Cardiac muscle cell (in vitro differentiated cells and primary cell): Measurements from ENCODE around the gene ZNF587B. TPM values are rescaled to one million over a fixed set of nuclear protein-coding genes. Genes with fewer than 3 reads are reported as not detected.
A peak's percentile ranks its signal among the peaks of the same experiment; 100 is the strongest.
"Not testable (repeated sequence)": the region's sequence is repeated elsewhere in the genome, so short reads cannot be mapped to it uniquely, and the experiment has no call there.

Experiments used
- DNase-seq, 2 donors: peaks; one replicate each; pipeline versions ENCODE4 v3.0.0 to v3.0.0-alpha.2; 2010 to 2017; ENCODE audit warnings: low read depth in 1 of 2, low spot score in 1 of 2
- H3K27ac ChIP-seq: fragments of 200-600 bp; sonication (generic); 2 replicates; pipeline ENCODE4 v1.5.1; 2016
- H3K27me3 ChIP-seq: fragments of 200-600 bp; sonication (generic); 2 replicates; pipeline ENCODE4 v1.6.0; 2016; ENCODE audit warnings: control low read depth
- H3K36me3 ChIP-seq: fragments of 200-600 bp; sonication (generic); 2 replicates; pipeline ENCODE4 v1.5.1; 2016; ENCODE audit warnings: control low read depth
- H3K4me1 ChIP-seq: fragments of 200-600 bp; sonication (generic); 2 replicates; pipeline ENCODE4 v1.8.1; 2017; ENCODE audit warnings: low read depth, mild to moderate bottlenecking, mixed run types
- H3K4me3 ChIP-seq: fragments of 200-600 bp; sonication (generic); 2 replicates; pipeline ENCODE4 v1.5.1; 2016; ENCODE audit warnings: mild to moderate bottlenecking
- H3K9me3 ChIP-seq: fragments of 200-600 bp; sonication (generic); 2 replicates; pipeline ENCODE4 v1.5.1; 2017; ENCODE audit warnings: low read depth, mild to moderate bottlenecking, control low read depth
- polyA plus RNA-seq: library from polyadenylated mRNA; unstranded; fragments of >200 nt; fragmentation: Nextera tagmentation; extraction: Ambion mirVana; gene quantifications from 2 replicates; pipeline ENCODE4 v1.2.1, GENCODE V29; 2016
- total RNA-seq: library from RNA; depleted of rRNA; stranded (reverse); fragments of >200 nt; gene quantifications from 2 replicates; pipeline ENCODE4 v1.2.3, GENCODE V29; 2016
- TF ChIP-seq, protein P1 (sequence below): IDR thresholded peaks from 2 replicates; pipeline ENCODE4 v1.5.1; 2012; ENCODE audit warnings: low read depth, mild to moderate bottlenecking, low read length

ZNF587B gene
- total and polyA plus RNA-seq, 2 experiments from 2014 or later, result 2.8 to 12.9 TPM

DNA sequence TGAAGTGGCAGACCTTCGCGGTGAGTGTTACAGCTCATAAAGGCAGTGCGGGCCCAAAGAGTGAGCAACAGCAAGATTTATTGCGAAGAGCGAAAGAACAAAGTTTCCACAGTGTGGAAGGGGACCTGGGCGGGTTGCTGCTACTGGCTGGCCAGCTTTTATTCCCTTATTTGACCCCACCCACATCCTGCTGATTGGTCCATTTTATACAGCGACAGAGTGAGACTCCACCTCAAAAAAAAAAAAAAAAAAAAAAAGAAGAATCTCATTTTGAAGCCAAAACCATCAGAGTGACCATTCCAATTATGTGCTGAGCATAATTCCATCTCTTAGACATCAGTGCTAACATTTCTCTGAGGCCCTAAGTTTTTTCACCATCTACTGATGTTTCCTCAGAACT, 13.4 kb upstream of the ZNF587B start:
- H3K27ac ChIP-seq, result no peak overlapping the region
- DNase-seq, result no peak
- no peaks in the 10 kb centered on the region for H3K27me3 ChIP-seq
- H3K36me3 ChIP-seq, result no peaks in the 10 kb centered on the region
- TF ChIP-seq, protein P1, sequence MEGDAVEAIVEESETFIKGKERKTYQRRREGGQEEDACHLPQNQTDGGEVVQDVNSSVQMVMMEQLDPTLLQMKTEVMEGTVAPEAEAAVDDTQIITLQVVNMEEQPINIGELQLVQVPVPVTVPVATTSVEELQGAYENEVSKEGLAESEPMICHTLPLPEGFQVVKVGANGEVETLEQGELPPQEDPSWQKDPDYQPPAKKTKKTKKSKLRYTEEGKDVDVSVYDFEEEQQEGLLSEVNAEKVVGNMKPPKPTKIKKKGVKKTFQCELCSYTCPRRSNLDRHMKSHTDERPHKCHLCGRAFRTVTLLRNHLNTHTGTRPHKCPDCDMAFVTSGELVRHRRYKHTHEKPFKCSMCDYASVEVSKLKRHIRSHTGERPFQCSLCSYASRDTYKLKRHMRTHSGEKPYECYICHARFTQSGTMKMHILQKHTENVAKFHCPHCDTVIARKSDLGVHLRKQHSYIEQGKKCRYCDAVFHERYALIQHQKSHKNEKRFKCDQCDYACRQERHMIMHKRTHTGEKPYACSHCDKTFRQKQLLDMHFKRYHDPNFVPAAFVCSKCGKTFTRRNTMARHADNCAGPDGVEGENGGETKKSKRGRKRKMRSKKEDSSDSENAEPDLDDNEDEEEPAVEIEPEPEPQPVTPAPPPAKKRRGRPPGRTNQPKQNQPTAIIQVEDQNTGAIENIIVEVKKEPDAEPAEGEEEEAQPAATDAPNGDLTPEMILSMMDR, result no peak
- H3K4me1 ChIP-seq, result peaks cover 7% of the 10 kb centered on the region
- no peak overlapping the region for H3K4me3 ChIP-seq
- H3K9me3 ChIP-seq, result no peaks in the 10 kb centered on the region

DNA sequence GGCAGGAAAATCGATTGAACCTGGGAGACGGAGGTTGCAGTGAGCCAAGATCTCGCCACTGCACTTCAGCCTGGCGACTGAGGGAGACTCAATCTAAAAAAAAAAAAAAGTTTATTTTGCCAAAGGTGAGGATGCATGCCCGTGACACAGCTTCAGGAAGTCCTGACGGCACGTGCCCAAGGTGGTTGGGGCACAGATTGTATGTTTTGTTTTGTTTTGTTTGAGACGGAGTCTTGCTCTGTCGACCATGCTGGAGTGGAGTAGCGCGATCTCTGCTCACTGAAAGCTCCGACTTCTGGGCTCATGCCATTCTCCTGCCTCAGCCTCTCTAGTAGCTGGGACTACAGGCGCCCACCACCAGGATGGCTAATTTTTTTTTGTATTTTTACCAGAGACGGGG, 12.1 kb upstream of the ZNF587B start:
- DNase-seq, result no peak
- Histone ChIP-seq H3K27ac (peak overlapping the region; percentile 93), H3K4me1 (peaks cover 7% of the 10 kb centered on the region), H3K36me3 (no peaks in the 10 kb centered on the region), H3K27me3 (no peaks in the 10 kb centered on the region), H3K4me3 (no peak overlapping the region), H3K9me3 (no peaks in the 10 kb centered on the region)
- TF ChIP-seq, protein P1, result no peak

DNA sequence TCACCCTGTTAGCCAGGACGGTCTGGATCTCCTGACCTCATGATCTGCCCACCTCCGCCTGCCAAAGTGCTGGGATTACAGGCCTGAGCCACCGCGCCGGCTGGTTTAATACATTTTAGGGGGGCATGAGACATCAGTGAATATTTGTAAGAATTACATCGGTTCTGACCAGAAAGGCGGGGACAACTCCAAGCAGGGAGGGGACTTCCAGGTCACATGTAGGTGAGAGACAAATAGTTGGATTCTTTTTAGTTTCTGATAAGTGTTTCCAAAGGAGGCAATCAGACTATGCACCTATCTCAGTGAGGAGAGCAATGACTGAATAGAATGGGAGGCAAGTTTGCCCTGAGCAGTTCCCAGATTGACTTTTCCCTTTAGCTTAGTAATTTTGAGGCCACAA, 11.7 kb upstream of the ZNF587B start:
- Histone ChIP-seq H3K27ac (peak overlapping the region; percentile 93), H3K9me3 (no peaks in the 10 kb centered on the region), H3K4me3 (no peak overlapping the region), H3K27me3 (no peaks in the 10 kb centered on the region), H3K36me3 (no peaks in the 10 kb centered on the region), H3K4me1 (peaks cover 7% of the 10 kb centered on the region)
- no peak for DNase-seq
- TF ChIP-seq, protein P1, result no peak

DNA sequence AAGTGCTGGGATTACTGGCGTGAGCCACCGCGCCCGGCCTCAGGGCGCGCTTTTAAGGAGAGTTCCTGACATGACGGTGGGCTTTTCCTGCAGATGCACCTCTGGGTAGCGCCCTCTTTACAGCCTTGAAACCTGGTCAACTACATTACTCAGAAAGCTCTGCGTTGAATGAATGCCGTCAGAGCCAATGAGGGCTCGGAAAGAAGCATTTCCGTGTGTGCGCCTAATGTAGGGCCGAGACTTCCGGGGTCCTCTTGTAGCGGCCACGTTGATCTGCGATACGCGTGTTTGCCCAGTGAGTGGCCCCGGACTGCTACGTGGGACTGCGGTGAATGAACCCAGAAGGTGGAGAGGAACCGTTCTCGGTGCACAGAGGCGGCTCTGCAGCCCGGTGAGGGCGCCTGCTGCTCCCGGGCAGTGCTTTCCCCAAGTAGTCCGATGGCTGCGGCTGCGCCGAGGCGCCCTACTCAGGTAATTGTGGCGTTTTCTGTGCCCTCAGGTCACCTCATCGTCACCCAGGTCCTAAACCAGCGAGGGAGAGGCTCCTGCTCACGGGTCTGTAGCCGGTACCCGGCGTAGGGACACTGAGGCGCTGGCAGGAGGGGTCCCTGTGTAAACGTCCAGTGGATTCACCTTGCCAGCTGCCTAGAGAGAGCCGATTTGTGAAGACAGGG, 10.5 kb upstream of the ZNF587B start:
- TF ChIP-seq, protein P1, result peak; percentile 24
- peak; percentile 94 to 95 for DNase-seq
- H3K27me3 ChIP-seq, result no peaks in the 10 kb centered on the region
- H3K9me3 ChIP-seq, result no peaks in the 10 kb centered on the region
- H3K36me3 ChIP-seq, result no peaks in the 10 kb centered on the region
- H3K4me1 ChIP-seq, result peaks cover 12% of the 10 kb centered on the region
- H3K27ac ChIP-seq, result peak overlapping the region; percentile 93
- peak overlapping the region; percentile 71 for H3K4me3 ChIP-seq

DNA sequence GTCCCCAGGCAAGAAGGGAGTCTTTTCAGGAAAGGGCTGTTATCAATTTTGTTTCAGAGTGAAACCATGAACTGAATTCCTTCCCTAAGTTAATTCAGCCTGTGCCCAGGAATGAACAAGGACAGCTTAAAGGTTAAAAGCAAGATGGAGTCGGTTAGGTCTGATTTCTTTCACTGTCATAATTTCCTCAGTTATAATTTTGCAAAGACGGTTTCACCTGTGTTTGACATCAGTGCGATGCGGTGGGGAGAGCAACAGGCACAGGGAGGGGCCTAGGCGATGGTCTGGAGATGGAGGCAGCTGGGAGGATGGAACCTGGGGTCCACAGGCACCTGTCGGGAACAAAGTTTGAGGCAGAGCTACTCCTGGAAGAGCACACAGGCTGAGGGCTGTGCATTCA, 9.5 kb upstream of the ZNF587B start:
- Histone ChIP-seq H3K27me3 (no peaks in the 10 kb centered on the region), H3K4me1 (peaks cover 12% of the 10 kb centered on the region), H3K27ac (peak overlapping the region; percentile 93), H3K36me3 (no peaks in the 10 kb centered on the region), H3K4me3 (peak overlapping the region; percentile 71), H3K9me3 (no peaks in the 10 kb centered on the region)
- TF ChIP-seq, protein P1, result no peak
- DNase-seq, result no peak

DNA sequence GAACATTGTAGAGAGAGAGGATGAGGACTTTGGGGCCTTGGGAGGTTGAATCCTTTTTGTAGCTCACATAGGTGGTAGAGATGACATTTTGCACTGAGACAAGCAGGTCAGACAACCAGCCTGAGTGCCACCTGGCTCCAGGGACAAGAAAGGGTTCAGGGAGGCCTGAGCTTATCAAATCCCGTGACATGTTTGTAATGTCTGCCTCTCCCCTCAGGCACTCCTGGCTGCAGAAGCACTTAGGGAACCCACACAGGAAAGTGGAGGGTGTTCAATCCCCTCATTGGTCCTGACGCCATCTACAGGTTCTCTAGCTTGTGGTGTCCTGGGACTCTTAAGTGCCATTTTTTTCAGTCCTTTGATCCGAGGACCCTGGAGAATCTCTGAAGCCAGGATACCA, 9.0 kb upstream of the ZNF587B start:
- H3K4me1 ChIP-seq, result peaks cover 12% of the 10 kb centered on the region
- DNase-seq, H3K27me3 ChIP-seq, H3K4me3 ChIP-seq, H3K36me3 ChIP-seq, H3K9me3 ChIP-seq: not testable (repeated sequence)
- H3K27ac ChIP-seq, result peak overlapping the region; percentile 93

DNA sequence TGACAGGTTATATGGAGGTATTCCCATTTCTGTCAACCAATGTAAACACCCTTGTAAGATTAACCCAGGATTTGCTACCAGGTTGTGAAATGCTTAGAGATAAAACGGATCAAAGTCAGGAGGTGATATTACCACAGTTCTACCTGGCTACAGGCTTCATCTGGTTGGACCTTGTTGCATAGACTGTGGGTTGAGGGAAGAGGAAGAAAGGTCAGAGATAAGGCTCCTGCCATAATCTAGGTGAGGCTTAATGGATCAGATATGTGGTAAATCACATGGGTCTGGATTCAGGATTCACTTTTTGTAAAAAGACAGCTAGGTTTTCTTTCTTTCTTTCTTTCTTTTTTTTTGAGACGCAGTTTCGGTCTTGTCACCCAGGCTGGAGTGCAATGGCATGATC, 8.6 kb upstream of the ZNF587B start:
- H3K4me3 ChIP-seq, H3K27me3 ChIP-seq, H3K36me3 ChIP-seq, H3K9me3 ChIP-seq, DNase-seq: not testable (repeated sequence)
- Histone ChIP-seq H3K27ac (peak overlapping the region; percentile 60), H3K4me1 (peaks cover 12% of the 10 kb centered on the region)

DNA sequence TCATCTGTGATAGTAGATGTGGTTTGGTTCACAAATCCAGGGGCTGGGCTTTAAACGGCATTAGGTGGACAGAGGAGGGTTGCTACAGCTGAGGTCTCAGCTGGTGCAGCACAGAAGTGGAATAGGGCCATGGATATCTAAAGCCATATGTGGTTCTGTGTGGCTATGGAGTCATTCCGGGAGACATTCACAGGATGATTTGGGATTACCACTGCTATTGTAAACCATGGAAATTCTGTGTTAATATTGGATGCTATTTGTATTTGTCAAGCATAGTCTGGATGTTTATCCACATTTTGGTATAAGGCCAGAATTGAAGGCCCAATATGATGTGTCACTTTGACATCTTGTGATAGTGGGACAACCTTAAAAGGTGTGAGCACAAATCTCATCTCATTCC, 6.9 kb upstream of the ZNF587B start:
- H3K36me3 ChIP-seq, H3K4me3 ChIP-seq, H3K27me3 ChIP-seq, DNase-seq, H3K9me3 ChIP-seq, H3K27ac ChIP-seq: not testable (repeated sequence)
- peaks cover 14% of the 10 kb centered on the region for H3K4me1 ChIP-seq

DNA sequence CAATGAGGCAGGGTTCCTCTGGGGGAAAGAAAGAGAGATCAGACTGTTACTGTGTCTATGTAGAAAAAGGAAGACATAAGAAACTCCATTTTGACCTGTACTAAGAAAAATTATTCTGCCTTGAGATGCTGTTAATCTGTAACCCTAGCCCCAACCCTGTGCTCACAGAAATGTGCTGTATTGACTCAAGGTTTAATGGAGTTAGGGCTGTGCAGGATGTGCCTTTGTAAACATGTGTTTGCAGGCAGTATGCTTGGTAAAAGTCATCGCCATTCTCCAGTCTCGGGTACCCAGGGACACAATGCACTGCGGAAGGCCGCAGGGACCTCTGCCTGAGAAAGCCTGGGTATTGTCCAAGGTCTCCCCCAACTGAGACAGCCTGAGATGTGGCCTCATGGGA, 6.5 kb upstream of the ZNF587B start:
- H3K9me3 ChIP-seq, DNase-seq, H3K27me3 ChIP-seq, H3K27ac ChIP-seq, H3K4me3 ChIP-seq, H3K36me3 ChIP-seq: not testable (repeated sequence)
- peaks cover 18% of the 10 kb centered on the region for H3K4me1 ChIP-seq
